K562 (cell line): ENCODE results near the gene MDC1. TPM values are rescaled to one million over a fixed set of nuclear protein-coding genes. Genes with fewer than 3 reads are reported as not detected.

Source experiments
- BRF2 ChIP-seq: IDR thresholded peaks from 3 replicates; pipeline ENCODE4 v1.6.1; 2011; ENCODE audit warnings: borderline replicate concordance, mild to moderate bottlenecking; ENCODE audit not compliant: insufficient read length, insufficient read depth
- CSDE1 ChIP-seq, 2 experiments: fragments of 450-650 bp; IDR thresholded peaks; 2 replicates each; pipeline ENCODE4 v1.6.1; 2016; ENCODE audit warnings: mild to moderate bottlenecking in 1 of 2
- DDX20 ChIP-seq: fragments of 450-650 bp; IDR thresholded peaks from 2 replicates; pipeline ENCODE4 v1.6.1; 2016; ENCODE audit warnings: missing genetic modification characterization, low read depth, mild to moderate bottlenecking, missing compliant biosample characterization, moderate library complexity
- ERF ChIP-seq: fragments of 450-650 bp; formaldehyde crosslinking; IDR thresholded peaks from 2 replicates; pipeline ENCODE4 v1.4.0; 2020; ENCODE audit warnings: mild to moderate bottlenecking, mixed read lengths
- FOXM1 ChIP-seq, 2 experiments: fragments of 450-650 bp in 1 of 2; sonication (generic) in 1 of 2; formaldehyde crosslinking in 1 of 2; IDR thresholded peaks; 2 replicates each; pipeline versions ENCODE4 v1.6.1 to v1.9.0; 2017 to 2022; ENCODE audit warnings: low read depth in 2 of 2, mild to moderate bottlenecking in 2 of 2, missing genetic modification reagents in 1 of 2, moderate library complexity in 1 of 2
- KDM1A ChIP-seq, 2 experiments: fragments of 450-650 bp; IDR thresholded peaks; 2 replicates each; pipeline ENCODE4 v1.6.1; 2016; ENCODE audit warnings: mild to moderate bottlenecking in 2 of 2
- LARP7 ChIP-seq: fragments of 450-650 bp; IDR thresholded peaks from 2 replicates; pipeline ENCODE4 v1.6.1; 2016
- MAZ ChIP-seq, 2 experiments: fragments of 450-650 bp in 1 of 2; sonication (generic) in 1 of 2; formaldehyde crosslinking; IDR thresholded peaks in 1 of 2; conservative IDR thresholded peaks in 1 of 2; 2 replicates each; pipeline versions ENCODE4 v1.4.0 to v1.5.0; 2020; ENCODE audit warnings: mild to moderate bottlenecking in 1 of 2, missing genetic modification reagents in 1 of 2
- MECOM ChIP-seq: fragments of 250-450 bp; sonication (Bioruptor Pico); IDR thresholded peaks from 2 replicates; pipeline ENCODE4 v1.8.0; 2022; ENCODE audit warnings: inconsistent platforms
- MXD1 ChIP-seq: fragments of 250-450 bp; sonication (Bioruptor Pico); IDR thresholded peaks from 2 replicates; pipeline ENCODE4 v1.8.0; 2021; ENCODE audit warnings: borderline replicate concordance, mild to moderate bottlenecking, moderate library complexity; ENCODE audit not compliant: poor library complexity, severe bottlenecking
- NRF1 ChIP-seq, 2 experiments: fragments of 450-650 bp; IDR thresholded peaks in 1 of 2; conservative IDR thresholded peaks in 1 of 2; 2 replicates each; pipeline ENCODE4 v1.6.1; 2014; ENCODE audit warnings: mild to moderate bottlenecking in 2 of 2
- RAD51 ChIP-seq: fragments of 450-650 bp; IDR thresholded peaks from 2 replicates; pipeline ENCODE4 v1.7.1; 2016; ENCODE audit warnings: low read depth, mild to moderate bottlenecking, borderline replicate concordance
- RBM17 ChIP-seq: fragments of 200-400 bp; formaldehyde crosslinking; IDR thresholded peaks from 2 replicates; pipeline ENCODE4 v1.6.1; 2017; ENCODE audit warnings: low read depth, mild to moderate bottlenecking, low read length, borderline replicate concordance
- RFX1 ChIP-seq: fragments of 450-650 bp; IDR thresholded peaks from 2 replicates; pipeline ENCODE4 v1.6.1; 2016; ENCODE audit warnings: mild to moderate bottlenecking, moderate library complexity
- STAT5B ChIP-seq: fragments of 250-450 bp; sonication (Bioruptor Pico); IDR thresholded peaks from 2 replicates; pipeline ENCODE4 v1.8.0; 2021; ENCODE audit warnings: mild to moderate bottlenecking, inconsistent platforms
- ZBTB11 ChIP-seq, 3 experiments: fragments of 200-800 bp in 1 of 3; fragments of 250-450 bp in 1 of 3; fragments of 450-650 bp in 1 of 3; sonication (Bioruptor Pico) in 1 of 3; sonication (Bioruptor generic) in 1 of 3; formaldehyde crosslinking in 1 of 3; IDR thresholded peaks; 2 replicates each; pipeline versions ENCODE4 v1.6.1 to v1.8.0; 2016 to 2022; ENCODE audit warnings: mild to moderate bottlenecking in 2 of 3, missing genetic modification characterization in 2 of 3, missing compliant biosample characterization in 1 of 3, moderate library complexity in 1 of 3
- ZBTB34 ChIP-seq: fragments of 250-450 bp; sonication (Bioruptor Pico); IDR thresholded peaks from 2 replicates; pipeline ENCODE4 v1.8.0; 2021; ENCODE audit warnings: mild to moderate bottlenecking, moderate library complexity
- ZNF347 ChIP-seq: fragments of 450-650 bp; formaldehyde crosslinking; IDR thresholded peaks from 2 replicates; pipeline ENCODE4 v1.4.0; 2020; ENCODE audit warnings: low read depth, mild to moderate bottlenecking, moderate library complexity
- ZNF644 ChIP-seq: fragments of 200-800 bp; sonication (Bioruptor generic); IDR thresholded peaks from 2 replicates; pipeline ENCODE4 v1.6.1; 2016; ENCODE audit warnings: low read depth, missing genetic modification characterization, missing compliant biosample characterization
- ZNF699 ChIP-seq: fragments of 250-450 bp; sonication (Bioruptor Pico); IDR thresholded peaks from 2 replicates; pipeline ENCODE4 v1.8.0; 2021; ENCODE audit warnings: mild to moderate bottlenecking, moderate library complexity; ENCODE audit not compliant: insufficient replicate concordance
- ZNF780A ChIP-seq: fragments of 250-450 bp; sonication (Bioruptor Pico); IDR thresholded peaks from 2 replicates; pipeline ENCODE4 v1.5.0; 2021; ENCODE audit warnings: mild to moderate bottlenecking
- polyA plus RNA-seq, 8 experiments: library from polyadenylated mRNA; depleted of rRNA in 4 of 8; stranded (reverse) in 5 of 8; unstranded in 3 of 8; fragments of >200 nt; fragmentation: Nextera tagmentation in 2 of 8; fragmentation: Illumina TruSeq in 1 of 8; extraction: Ambion mirVana in 2 of 8; extraction: Trizol in 1 of 8; gene quantifications; 2 replicates each; pipeline versions ENCODE4 v1.2.1 to v1.2.3, GENCODE V29; 2011 to 2014; ENCODE audit warnings: inconsistent platforms in 1 of 8, missing spikeins in 1 of 8
- total RNA-seq, 7 experiments: library from RNA; depleted of rRNA in 6 of 7; stranded (reverse); fragments of >200 nt in 6 of 7; fragmentation: Illumina TruSeq in 2 of 7; extraction: Trizol in 2 of 7; gene quantifications; 2 replicates each; pipeline versions ENCODE4 v1.2.1 to v1.2.3, GENCODE V29; 2011 to 2021; ENCODE audit warnings: low replicate concordance in 1 of 7

The MDC1 gene
- total and polyA plus RNA-seq, 9 of the 15 experiments (the other 6 are each of a cell fraction or from before 2014, with no cell fraction given): 8.2 to 114 (median 20.0) TPM

GRCh38 chr6:30717129-30717844, at the start of gene MDC1 (continued):
- TF ChIP-seq STAT5B: no peak
- TF ChIP-seq DDX20: no peak
- peak; percentile 99 for TF ChIP-seq FOXM1 (IDR thresholded peaks at IDR 0.05; ENCODE audit: low read depth)
- peak; percentile 89 for TF ChIP-seq FOXM1 (CRISPR knock-in tag; IDR thresholded peaks at IDR 0.05; ENCODE audit: low read depth)
- no peak for TF ChIP-seq ZNF644
- no peak for TF ChIP-seq ZNF780A (CRISPR knock-in tag)
- peak in 1 of 3 experiments; percentile 57; a peak in 1 of 6 replicates for TF ChIP-seq ZBTB11 (CRISPR knock-in tag; IDR thresholded peaks at IDR 0.05)
- no peak for TF ChIP-seq ZBTB34 (CRISPR knock-in tag)
- TF ChIP-seq CSDE1 (IDR thresholded peaks at IDR 0.05): peak in 1 of 2 experiments; percentile 62; a peak in 1 of 4 replicates
- peak; percentile 93 to 94 for TF ChIP-seq NRF1 (conservative IDR thresholded peaks at IDR 0.05 in 1 of 2, IDR thresholded peaks at IDR 0.05 in 1 of 2)
- TF ChIP-seq ZNF699 (CRISPR knock-in tag): no peak
- peak; percentile 31 to 85 for TF ChIP-seq MAZ (CRISPR knock-in tag; conservative IDR thresholded peaks at IDR 0.05 in 1 of 2, IDR thresholded peaks at IDR 0.05 in 1 of 2)
- no peak for TF ChIP-seq LARP7
- TF ChIP-seq ZNF347 (CRISPR knock-in tag): no peak
- TF ChIP-seq MECOM: no peak
- peak; percentile 60; the same call in 1 of the 2 replicates for TF ChIP-seq ERF (CRISPR knock-in tag)
- no peak for TF ChIP-seq RFX1
- TF ChIP-seq RBM17: no peak
- TF ChIP-seq BRF2: no peak
- 0 out of 2 replicates have a peak, but pooled peaks have one; percentile 29 for TF ChIP-seq RAD51
- peak; percentile 37 for TF ChIP-seq MXD1 (CRISPR knock-in tag)
- no peak for TF ChIP-seq KDM1A (IDR thresholded peaks at IDR 0.05)
